Neuron (in vitro differentiated cells): ENCODE data around the gene IRF4.

Experiments
- H2AFZ ChIP-seq: one replicate; pipeline ENCODE4 v1.6.1; 2013; ENCODE audit warnings: low read depth, mild to moderate bottlenecking, inconsistent platforms, low read length, moderate library complexity
- H3K27me3 ChIP-seq: one replicate; pipeline ENCODE4 v1.6.1; 2013; ENCODE audit warnings: low read length; ENCODE audit not compliant: insufficient read depth
- H3K36me3 ChIP-seq: one replicate; pipeline ENCODE4 v1.6.1; 2013; ENCODE audit warnings: low read length; ENCODE audit not compliant: insufficient read depth
- H3K4me1 ChIP-seq: one replicate; pipeline ENCODE4 v1.6.1; 2013; ENCODE audit warnings: low read length; ENCODE audit not compliant: insufficient read depth
- H3K4me3 ChIP-seq: 2 replicates; pipeline ENCODE4 v1.5.1; 2013; ENCODE audit warnings: mild to moderate bottlenecking, low read length, moderate library complexity
- H3K9me3 ChIP-seq: one replicate; pipeline ENCODE4 v1.6.1; 2013; ENCODE audit warnings: low read length

IRF4 gene

GRCh38 chr6:348860-349396 is 42.6 kb upstream of the IRF4 start:
- Histone ChIP-seq H3K4me1 (no peaks in the 10 kb centered on the region), H2AFZ (no peak overlapping the region), H3K27me3 (no peaks in the 10 kb centered on the region), H3K4me3 (no peak overlapping the region), H3K9me3 (no peaks in the 10 kb centered on the region), H3K36me3 (no peaks in the 10 kb centered on the region)

GRCh38 chr6:349491-349921 is 42.0 kb upstream of the IRF4 start:
- no peak overlapping the region for H2AFZ ChIP-seq
- no peaks in the 10 kb centered on the region for H3K9me3 ChIP-seq
- no peaks in the 10 kb centered on the region for H3K4me1 ChIP-seq

GRCh38 chr6:350371-350770 is 41.2 kb upstream of the IRF4 start:
- H3K4me3 ChIP-seq = no peak overlapping the region
- H3K9me3 ChIP-seq = no peaks in the 10 kb centered on the region
- H3K4me1 ChIP-seq = no peaks in the 10 kb centered on the region
- H2AFZ ChIP-seq = no peak overlapping the region
- no peaks in the 10 kb centered on the region for H3K36me3 ChIP-seq
- H3K27me3 ChIP-seq = no peaks in the 10 kb centered on the region

More at GRCh38 chr6:349491-349921, 42.0 kb upstream of the IRF4 start:
- Histone ChIP-seq H3K4me3 (no peak overlapping the region), H3K27me3 (no peaks in the 10 kb centered on the region), H3K36me3 (no peaks in the 10 kb centered on the region)

- Histone ChIP-seq H3K36me3 (no peaks in the 10 kb centered on the region), H3K27me3 (no peaks in the 10 kb centered on the region), H3K9me3 (no peaks in the 10 kb centered on the region), H3K4me1 (no peaks in the 10 kb centered on the region), H2AFZ (no peak overlapping the region), H3K4me3 (no peak overlapping the region)
These were observed 40.3 kb upstream of the IRF4 start for GRCh38 chr6:351011-351866.

GRCh38 chr6:351867-352289 is 39.7 kb upstream of the IRF4 start:
- H3K9me3 ChIP-seq = no peaks in the 10 kb centered on the region
- H3K36me3 ChIP-seq = no peaks in the 10 kb centered on the region
- H3K27me3 ChIP-seq = no peaks in the 10 kb centered on the region
- no peak overlapping the region for H2AFZ ChIP-seq
- H3K4me1 ChIP-seq = no peaks in the 10 kb centered on the region
- no peak overlapping the region for H3K4me3 ChIP-seq

GRCh38 chr6:352474-352873 is 39.1 kb upstream of the IRF4 start:
- H3K27me3 ChIP-seq = no peaks in the 10 kb centered on the region
- H3K4me1 ChIP-seq = no peaks in the 10 kb centered on the region
- H3K9me3 ChIP-seq = no peaks in the 10 kb centered on the region
- H2AFZ ChIP-seq = no peak overlapping the region
- no peaks in the 10 kb centered on the region for H3K36me3 ChIP-seq
- H3K4me3 ChIP-seq = no peak overlapping the region

GRCh38 chr6:352896-353470 is 38.6 kb upstream of the IRF4 start:
- Histone ChIP-seq H3K4me3 (no peak overlapping the region), H3K36me3 (no peaks in the 10 kb centered on the region), H2AFZ (no peak overlapping the region), H3K4me1 (no peaks in the 10 kb centered on the region), H3K9me3 (no peaks in the 10 kb centered on the region), H3K27me3 (no peaks in the 10 kb centered on the region)

GRCh38 chr6:353642-354614 is 37.6 kb upstream of the IRF4 start:
- Histone ChIP-seq H3K36me3 (no peaks in the 10 kb centered on the region), H2AFZ (no peak overlapping the region), H3K4me1 (no peaks in the 10 kb centered on the region), H3K4me3 (no peak overlapping the region), H3K27me3 (no peaks in the 10 kb centered on the region), H3K9me3 (no peaks in the 10 kb centered on the region)

GRCh38 chr6:354631-355280 is 36.8 kb upstream of the IRF4 start:
- no peaks in the 10 kb centered on the region for H3K9me3 ChIP-seq
- H2AFZ ChIP-seq = no peak overlapping the region
- no peaks in the 10 kb centered on the region for H3K4me1 ChIP-seq

GRCh38 chr6:355373-356208 is 36.0 kb upstream of the IRF4 start:
- Histone ChIP-seq H3K4me3 (no peak overlapping the region), H2AFZ (no peak overlapping the region), H3K9me3 (no peaks in the 10 kb centered on the region), H3K4me1 (no peaks in the 10 kb centered on the region), H3K36me3 (no peaks in the 10 kb centered on the region), H3K27me3 (no peaks in the 10 kb centered on the region)

More at GRCh38 chr6:354631-355280, 36.8 kb upstream of the IRF4 start:
- Histone ChIP-seq H3K36me3 (no peaks in the 10 kb centered on the region), H3K4me3 (no peak overlapping the region), H3K27me3 (no peaks in the 10 kb centered on the region)

GRCh38 chr6:356828-357251 is 34.7 kb upstream of the IRF4 start:
- Histone ChIP-seq H2AFZ (no peak overlapping the region), H3K9me3 (no peaks in the 10 kb centered on the region), H3K4me1 (no peaks in the 10 kb centered on the region), H3K4me3 (no peak overlapping the region), H3K36me3 (no peaks in the 10 kb centered on the region), H3K27me3 (no peaks in the 10 kb centered on the region)
